22Rv1 (cell line): ENCODE results near the gene HES5.

Experiments
- CTCF ChIP-seq: fragments of 450-650 bp; IDR thresholded peaks from 2 replicates; pipeline ENCODE4 v1.5.1; 2017; ENCODE audit warnings: mild to moderate bottlenecking
- ZFX ChIP-seq: fragments of 450-650 bp; IDR thresholded peaks from 2 replicates; pipeline ENCODE4 v1.6.1; 2017; ENCODE audit warnings: antibody characterized with exemption, borderline replicate concordance

GRCh38 chr1:2502210-2502609 lies 27.9 kb downstream of the HES5 start:
- no peak for TF ChIP-seq CTCF
- TF ChIP-seq ZFX: no peak
